Right cardiac atrium (tissue), 5 donors: Measurements from ENCODE around the gene KIAA1210. TPM values are rescaled to one million over a fixed set of nuclear protein-coding genes. Genes with fewer than 3 reads are reported as not detected.

Experiments
- ATAC-seq, 2 donors: fragments of 200-7000 bp; cut with Tn5 transposase; one replicate each; pipeline versions ENCODE4 v1.8.0 to v1.9.1; 2020; ENCODE audit warnings: moderate library complexity in 2 of 2, mild to moderate bottlenecking in 1 of 2
- DNase-seq, 3 donors: peaks; one replicate each; pipeline ENCODE4 v3.0.0-alpha.2; 2020
- H3K27ac ChIP-seq: one replicate; pipeline ENCODE4 v1.5.1; 2013; ENCODE audit warnings: mild to moderate bottlenecking, low read length, control low read depth, moderate library complexity
- H3K27me3 ChIP-seq: one replicate; pipeline ENCODE4 v1.6.1; 2013; ENCODE audit not compliant: control insufficient read depth, insufficient read depth
- H3K4me1 ChIP-seq: one replicate; pipeline ENCODE4 v1.6.1; 2013; ENCODE audit warnings: low read length; ENCODE audit not compliant: control insufficient read depth, insufficient read depth
- H3K4me3 ChIP-seq: one replicate; pipeline ENCODE4 v1.5.1; 2013; ENCODE audit warnings: low read length, control low read depth
- H3K9me3 ChIP-seq: one replicate; pipeline ENCODE4 v1.6.1; 2013; ENCODE audit warnings: low read length; ENCODE audit not compliant: control insufficient read depth
- WGBS: extraction: QIAGEN DNeasy Blood & Tissue Kit; methylation state at CpG from one replicate; pipeline ENCODE4 v1.1.7; 2013; 5-methylcytosine and 5-hydroxymethylcytosine counted together
- intact Hi-C, 4 donors: fragments of 100-400 bp; cut with DNase I; formaldehyde crosslinking; loops; one replicate each; pipeline versions ENCODE4 v1.11.0 to v1.14.0; 2022 to 2023
- polyA plus RNA-seq: library from polyadenylated mRNA; stranded (reverse); fragments of 200-250 nt; gene quantifications from one replicate; pipeline ENCODE4 v1.2.3, GENCODE V29; 2013
- total RNA-seq, 4 donors: library from RNA; stranded (reverse); fragmentation: NEBNext Ultra II Directional; extraction: Animal tissue kit (Norgen Biotek cat#: 25700); gene quantifications; one replicate each; pipeline ENCODE4 v1.2.1, GENCODE V29; 2021
- donor health status: healthy with polysubstance abuse.
- donor health status: DM: no; HTN: yes; CAD: no.
- donor health status: DM: no; HTN: no; CAD: no.
- donor health status: DM: no; HTN: yes; CAD: no; lungs with severe emphysema.
- donor health status: DM: yes; HTN: yes; CAD: no.

Gene KIAA1210
- total and polyA plus RNA-seq, 5 donors: 0.02 to 0.17 (median 0.09) TPM; not detected in 1

- Histone ChIP-seq H3K27ac (no peak overlapping the region), H3K4me1 (no peaks in the 10 kb centered on the region), H3K4me3 (no peak overlapping the region), H3K9me3 (no peaks in the 10 kb centered on the region), H3K27me3 (no peaks in the 10 kb centered on the region)
- ATAC-seq: no peak
- intact Hi-C loops: no loop called here
- 85% methylated on average over 7 of the region's 7 CpGs for WGBS
- no peak for DNase-seq
These were observed 33.4 kb downstream of the KIAA1210 start for GRCh38 chrX:119093991-119094735.

GRCh38 chrX:119090627-119091026, 37.0 kb downstream of the KIAA1210 start:
- ATAC-seq (no peak), DNase-seq (no peak)
- Histone ChIP-seq H3K4me3 (no peak overlapping the region), H3K27ac (no peak overlapping the region), H3K9me3 (no peaks in the 10 kb centered on the region), H3K27me3 (no peaks in the 10 kb centered on the region), H3K4me1 (no peaks in the 10 kb centered on the region)
- 74% methylated on average over 1 of the region's 1 CpG for WGBS
- intact Hi-C loops: no loop called here

DNA sequence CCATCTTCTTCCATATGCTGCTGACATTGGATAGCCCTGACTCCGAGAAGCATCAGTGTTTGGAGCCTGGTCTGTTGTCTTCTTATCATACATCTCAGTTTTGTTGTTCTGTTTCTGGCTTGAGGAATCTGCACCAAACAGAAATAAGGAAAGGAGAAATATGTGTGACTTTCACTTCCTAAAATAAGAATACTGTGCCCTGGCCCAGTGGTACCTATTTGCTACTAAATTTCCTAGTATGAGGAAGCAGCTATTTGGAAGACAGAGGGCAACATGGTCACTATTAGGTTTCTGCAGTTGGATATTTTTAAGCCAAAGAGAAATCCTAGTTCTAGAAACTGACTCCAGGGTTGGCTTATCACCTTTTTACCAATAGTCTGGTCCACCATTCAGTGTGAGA, 38.0 kb downstream of the KIAA1210 start:
- Histone ChIP-seq H3K4me1 (no peaks in the 10 kb centered on the region), H3K4me3 (no peak overlapping the region), H3K27me3 (no peaks in the 10 kb centered on the region), H3K9me3 (no peaks in the 10 kb centered on the region), H3K27ac (no peak overlapping the region)
- DNase-seq: no peak
- intact Hi-C loops: no loop called here
- no peak for ATAC-seq
- WGBS: 97% methylated on average over 1 of the region's 1 CpG

DNA sequence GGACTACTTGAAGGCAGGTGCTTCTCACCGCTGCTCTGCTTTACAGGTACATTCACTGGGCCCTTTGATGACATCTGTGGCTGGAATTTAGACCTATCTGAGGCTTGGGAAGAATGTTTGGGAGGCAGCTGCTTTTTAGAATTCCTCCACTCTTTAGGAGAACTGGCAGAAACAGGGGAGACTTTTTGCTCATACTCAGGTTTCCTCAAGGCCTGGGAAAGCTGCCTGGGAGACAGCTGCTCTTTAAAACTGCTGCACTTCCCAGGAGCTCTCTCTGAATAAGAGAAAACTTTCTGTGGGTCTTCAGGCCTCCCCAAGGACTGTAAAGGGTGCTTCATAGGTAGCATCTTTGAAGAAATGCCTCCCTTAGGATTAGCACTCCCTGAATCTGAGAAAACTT, 40.5 kb downstream of the KIAA1210 start:
- intact Hi-C loops: no loop called here
- WGBS: 89% methylated on average over 1 of the region's 1 CpG

GRCh38 chrX:119084766-119085165, 42.8 kb downstream of the KIAA1210 start:
- intact Hi-C loops: no loop called here
- WGBS: 88% methylated on average over 3 of the region's 3 CpGs
- no peak overlapping the region for H3K4me3 ChIP-seq

More for the DNA sequence above, 40.5 kb downstream of the KIAA1210 start:
- no peaks in the 10 kb centered on the region for H3K9me3 ChIP-seq
- ATAC-seq (no peak), DNase-seq (no peak)
- no peak overlapping the region for H3K27ac ChIP-seq
- no peaks in the 10 kb centered on the region for H3K4me1 ChIP-seq
- no peaks in the 10 kb centered on the region for H3K27me3 ChIP-seq
- no peak overlapping the region for H3K4me3 ChIP-seq

DNA sequence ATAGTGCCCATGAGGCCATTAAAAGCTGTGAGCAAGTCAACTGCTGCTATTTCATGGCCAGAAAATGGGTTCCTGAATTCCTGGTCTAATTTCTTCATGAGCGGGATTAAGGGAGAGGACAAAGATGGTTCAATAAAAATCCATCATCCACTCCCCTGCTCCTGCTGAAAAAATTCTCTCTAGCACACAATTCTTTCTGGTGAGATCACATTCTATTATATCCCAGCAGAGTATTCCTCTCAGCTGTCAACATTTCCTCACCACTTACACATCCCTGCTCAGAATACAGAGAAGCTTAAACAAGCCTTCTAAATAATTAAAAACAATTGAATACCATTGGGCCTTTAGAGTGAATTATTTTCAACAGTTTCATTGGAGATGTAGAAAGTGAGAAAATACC, 45.3 kb downstream of the KIAA1210 start:
- H3K4me1 ChIP-seq: no peaks in the 10 kb centered on the region
- WGBS: 82% methylated on average over 1 of the region's 1 CpG
- DNase-seq (no peak), ATAC-seq (no peak)
- H3K4me3 ChIP-seq: no peak overlapping the region
- no peaks in the 10 kb centered on the region for H3K9me3 ChIP-seq
- intact Hi-C loops: no loop called here
- H3K27ac ChIP-seq: no peak overlapping the region
- no peaks in the 10 kb centered on the region for H3K27me3 ChIP-seq

More at GRCh38 chrX:119084766-119085165, 42.8 kb downstream of the KIAA1210 start:
- DNase-seq (no peak), ATAC-seq (no peak)
- Histone ChIP-seq H3K4me1 (no peaks in the 10 kb centered on the region), H3K27me3 (no peaks in the 10 kb centered on the region), H3K9me3 (no peaks in the 10 kb centered on the region), H3K27ac (no peak overlapping the region)

DNA sequence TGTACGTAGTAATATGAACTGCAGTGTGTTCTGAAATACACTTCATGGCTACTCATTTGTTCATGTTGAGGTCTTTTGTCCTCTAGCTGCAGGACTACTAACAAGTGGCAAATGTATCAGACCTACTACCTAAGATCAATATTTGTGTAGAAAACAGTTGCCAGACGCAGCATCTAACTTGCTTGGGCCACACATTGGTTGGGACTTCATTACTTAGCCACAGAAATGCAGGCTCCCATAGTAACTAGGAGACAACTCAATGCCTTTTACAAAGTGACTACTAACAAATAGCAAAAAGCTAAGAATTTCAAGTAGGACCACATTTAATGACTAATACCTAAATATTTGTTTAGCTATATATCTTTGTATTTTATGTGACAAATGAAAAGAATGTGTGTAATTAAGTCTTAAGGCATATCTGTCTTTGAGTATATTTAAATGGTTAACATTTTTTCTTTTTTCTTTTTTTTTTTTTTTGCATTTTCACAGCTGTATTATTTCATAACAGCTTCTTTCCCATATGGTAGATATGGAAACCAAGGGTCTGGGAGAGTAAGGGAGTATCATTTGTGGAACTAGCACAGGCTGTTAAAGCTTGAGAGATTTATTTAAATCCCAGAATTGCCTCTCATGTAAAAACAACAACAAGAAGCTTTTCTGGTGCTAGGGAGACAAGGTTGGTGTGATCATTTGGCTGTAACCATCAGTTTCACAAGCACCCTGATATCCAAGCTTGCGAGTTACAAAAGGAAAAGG, 52.2 kb downstream of the KIAA1210 start:
- intact Hi-C loops: no loop called here
- WGBS: 83% methylated on average over 3 of the region's 3 CpGs
- Histone ChIP-seq H3K27ac (no peak overlapping the region), H3K27me3 (no peaks in the 10 kb centered on the region), H3K4me1 (no peaks in the 10 kb centered on the region), H3K9me3 (no peaks in the 10 kb centered on the region), H3K4me3 (no peak overlapping the region)
- ATAC-seq (no peak), DNase-seq (no peak)

DNA sequence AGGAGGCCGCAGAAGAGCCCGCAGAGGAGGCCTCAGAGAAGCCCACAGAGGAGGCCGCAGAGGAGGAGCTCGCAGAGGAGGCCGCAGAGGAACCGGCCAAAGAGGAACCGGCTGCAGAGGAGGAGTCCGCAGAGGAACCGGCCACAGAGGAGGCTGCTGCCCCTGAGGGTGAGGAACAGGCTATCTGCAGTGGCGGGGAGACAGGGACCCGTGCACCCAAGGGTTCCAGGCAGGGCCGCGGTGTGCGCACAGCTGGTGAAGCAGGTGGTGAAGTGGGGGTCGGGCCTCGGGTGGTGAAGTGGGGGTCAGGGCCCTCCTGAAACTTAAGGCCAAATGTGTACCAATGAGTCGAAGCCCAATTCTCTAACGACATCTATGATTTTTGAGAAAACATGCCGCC, 53.7 kb downstream of the KIAA1210 start:
- no peak for ATAC-seq
- peak in 1 of 3 donors; percentile 57 for DNase-seq
- no peak overlapping the region for H3K27ac ChIP-seq
- intact Hi-C loops: no loop called here
- WGBS: 96% methylated on average over 19 of the region's 19 CpGs
- H3K4me1 ChIP-seq: no peaks in the 10 kb centered on the region
- no peaks in the 10 kb centered on the region for H3K9me3 ChIP-seq
- H3K4me3 ChIP-seq: no peak overlapping the region
- H3K27me3 ChIP-seq: no peaks in the 10 kb centered on the region

DNA sequence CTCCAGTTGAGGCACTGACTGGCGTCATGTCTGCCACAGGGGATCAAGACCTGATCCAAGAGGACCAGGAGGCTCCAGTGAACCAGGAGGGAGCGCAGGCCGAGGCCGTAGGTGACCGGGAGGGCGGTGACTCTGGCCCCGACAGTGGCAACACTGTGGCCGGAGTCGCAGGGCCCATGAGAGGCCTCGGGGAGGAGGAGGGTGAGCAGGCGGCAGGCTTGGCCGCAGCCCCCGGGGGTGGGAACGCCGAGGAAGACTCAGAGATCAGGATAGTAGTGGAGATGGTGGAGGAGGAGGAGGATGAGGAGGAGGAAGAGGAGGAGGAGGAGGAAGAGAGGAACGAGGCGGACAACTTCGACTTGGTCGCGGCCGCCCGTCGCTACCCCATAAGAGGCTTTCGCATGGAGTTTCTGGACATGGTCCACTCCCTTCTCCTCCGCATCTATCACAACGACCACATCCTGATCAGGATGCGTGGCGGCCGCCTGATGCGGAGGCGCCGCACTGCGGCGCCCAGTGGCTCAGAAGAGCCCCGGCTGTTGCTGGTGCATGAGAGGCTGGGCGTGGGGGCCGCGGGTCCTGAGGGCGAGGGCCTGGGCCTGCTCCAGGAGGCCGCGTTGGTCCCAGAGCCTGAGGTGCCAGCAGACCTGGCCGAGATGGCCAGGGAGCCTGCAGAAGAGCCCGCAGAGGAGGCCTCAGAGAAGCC, 54.3 kb downstream of the KIAA1210 start:
- intact Hi-C loops: no loop called here
- WGBS: 95% methylated on average over 43 of the region's 43 CpGs
- DNase-seq: peak in 1 of 3 donors; percentile 36
- Histone ChIP-seq H3K9me3 (no peaks in the 10 kb centered on the region), H3K27ac (no peak overlapping the region), H3K27me3 (no peaks in the 10 kb centered on the region), H3K4me1 (no peaks in the 10 kb centered on the region), H3K4me3 (no peak overlapping the region)
- ATAC-seq: no peak

DNA sequence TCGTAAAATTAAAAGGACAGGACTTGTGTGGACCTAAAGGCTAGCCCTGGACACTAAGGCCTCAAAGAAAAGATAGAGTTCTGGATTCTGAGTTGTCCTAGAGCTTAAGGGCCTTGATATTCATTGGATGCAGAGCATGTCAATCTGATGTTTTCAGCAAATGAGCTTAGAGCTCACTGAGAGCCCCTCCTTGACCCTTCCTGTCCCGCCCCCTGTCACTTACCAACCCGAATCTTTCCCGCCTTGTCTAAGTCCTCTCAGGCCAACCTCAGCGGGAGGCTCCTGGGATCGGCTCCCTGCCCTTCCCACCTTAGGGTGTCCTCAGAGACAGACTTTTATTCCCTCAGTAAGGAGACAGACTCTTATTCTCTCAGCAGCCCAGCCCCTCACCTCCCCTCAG, 54.9 kb downstream of the KIAA1210 start, which contains the start of gene CT47C1:
TSS of gene CT47C1 (plus strand) at position 250 of the 400 bp plus-strand sequence. CDS start 233 bp downstream, outside the sequence.
- H3K27me3 ChIP-seq: no peaks in the 10 kb centered on the region
- no peak within 1 kb of the TSS for H3K27ac ChIP-seq
- H3K4me1 ChIP-seq: no peaks in the 10 kb centered on the region
- H3K4me3 ChIP-seq: no peak within 1 kb of the TSS
- WGBS: 94% methylated on average over 6 of the region's 6 CpGs
- no peak for ATAC-seq
- no peaks in the 10 kb centered on the region for H3K9me3 ChIP-seq
- intact Hi-C loops: no loop called here
- no peak for DNase-seq

GRCh38 chrX:119071381-119071780, 56.2 kb downstream of the KIAA1210 start:
- Histone ChIP-seq H3K27ac (no peak overlapping the region), H3K4me1 (no peaks in the 10 kb centered on the region), H3K9me3 (no peaks in the 10 kb centered on the region), H3K27me3 (no peaks in the 10 kb centered on the region), H3K4me3 (no peak overlapping the region)
- ATAC-seq: no peak
- intact Hi-C loops: no loop called here
- DNase-seq: no peak
- 82% methylated on average over 2 of the region's 2 CpGs for WGBS
